Measurements from ENCODE around the gene PRKRA.

GRCh38 chr2:178392215-178392614 is 58.8 kb downstream of the PRKRA start:
- TF ChIP-seq CTCF (IDR thresholded peaks at IDR 0.05; ENCODE audit: control extremely low read depth in 1 of 3, insufficient read depth in 1 of 3, low read depth in 1 of 3, low read length in 3 of 3) (no peak), YY1 (IDR thresholded peaks at IDR 0.05; ENCODE audit: low read depth, low read length) (no peak), ATF3 (IDR thresholded peaks at IDR 0.05; ENCODE audit: insufficient read depth, low read depth, low read length) (no peak), EGR1 (IDR thresholded peaks at IDR 0.05; ENCODE audit: borderline replicate concordance, low read depth, low read length) (no peak), RFX5 (IDR thresholded peaks at IDR 0.05; ENCODE audit: borderline replicate concordance, low read depth, low read length) (no peak), ATF2 (IDR thresholded peaks at IDR 0.05; ENCODE audit: low read length) (no peak), RAD21 (IDR thresholded peaks at IDR 0.05 in 1 of 2, conservative IDR thresholded peaks at IDR 0.05 in 1 of 2; ENCODE audit: low read depth in 2 of 2, low read length in 2 of 2) (no peak)

Data from H1 (cell line).